KMS-11 (cell line): ENCODE measurements around the gene RALGPS1.

Experiments used
- H2AFZ ChIP-seq: fragments of 200-600 bp; sonication (generic); 2 replicates; pipeline ENCODE4 v1.6.1; 2016; ENCODE audit warnings: antibody characterized with exemption, mixed run types, low read depth
- H3K27ac ChIP-seq: fragments of 200-600 bp; sonication (generic); 2 replicates; pipeline ENCODE4 v1.6.1; 2016; ENCODE audit warnings: mild to moderate bottlenecking, mixed run types
- H3K27me3 ChIP-seq: fragments of 200-600 bp; sonication (generic); 2 replicates; pipeline ENCODE4 v1.6.1; 2017; ENCODE audit warnings: mild to moderate bottlenecking, low read depth, mixed run types, moderate library complexity; ENCODE audit not compliant: insufficient read depth
- H3K36me3 ChIP-seq: fragments of 200-600 bp; sonication (generic); 2 replicates; pipeline ENCODE4 v1.6.1; 2017; ENCODE audit warnings: mild to moderate bottlenecking, mixed run types; ENCODE audit not compliant: insufficient read depth
- H3K4me1 ChIP-seq: fragments of 200-600 bp; sonication (generic); 2 replicates; pipeline ENCODE4 v1.6.1; 2016; ENCODE audit warnings: mild to moderate bottlenecking, low read depth, mixed run types; ENCODE audit not compliant: poor library complexity, severe bottlenecking
- H3K4me2 ChIP-seq: fragments of 200-600 bp; sonication (generic); 2 replicates; pipeline ENCODE4 v1.7.0; 2016; ENCODE audit warnings: mild to moderate bottlenecking, mixed run types
- H3K4me3 ChIP-seq: fragments of 200-600 bp; sonication (generic); IDR thresholded peaks from 2 replicates; pipeline ENCODE4 v1.6.1; 2017; ENCODE audit warnings: low read depth, low read length, mixed read lengths; ENCODE audit not compliant: insufficient read depth
- H3K79me2 ChIP-seq: fragments of 200-600 bp; sonication (generic); 2 replicates; pipeline ENCODE4 v1.6.1; 2016; ENCODE audit warnings: low read depth, mixed run types; ENCODE audit not compliant: insufficient read depth
- H3K9ac ChIP-seq: fragments of 200-600 bp; sonication (generic); 2 replicates; pipeline ENCODE4 v1.6.1; 2016; ENCODE audit warnings: mild to moderate bottlenecking, mixed run types
- H4K20me1 ChIP-seq: fragments of 200-600 bp; sonication (generic); 2 replicates; pipeline ENCODE4 v1.6.1; 2016; ENCODE audit warnings: mild to moderate bottlenecking, mixed run types; ENCODE audit not compliant: insufficient read depth
- CTCF ChIP-seq: fragments of 200-600 bp; sonication (generic); conservative IDR thresholded peaks from 2 replicates; pipeline ENCODE4 v1.6.1; 2017; ENCODE audit warnings: low read depth, mild to moderate bottlenecking, antibody characterized with exemption, low read length, moderate library complexity, mixed read lengths

Gene RALGPS1

GRCh38 chr9:127210851-127211730 lies 296.5 kb downstream of the RALGPS1 start:
- Histone ChIP-seq H3K27me3 (no peaks in the 10 kb centered on the region), H4K20me1 (no peaks in the 10 kb centered on the region), H3K36me3 (no peaks in the 10 kb centered on the region), H3K9ac (no peak overlapping the region), H3K4me2 (no peak overlapping the region), H3K79me2 (no peaks in the 10 kb centered on the region), H2AFZ (no peak overlapping the region), H3K4me3 (no peak overlapping the region), H3K4me1 (peaks cover 7% of the 10 kb centered on the region), H3K27ac (no peak overlapping the region)
- TF ChIP-seq CTCF, result no peak

DNA sequence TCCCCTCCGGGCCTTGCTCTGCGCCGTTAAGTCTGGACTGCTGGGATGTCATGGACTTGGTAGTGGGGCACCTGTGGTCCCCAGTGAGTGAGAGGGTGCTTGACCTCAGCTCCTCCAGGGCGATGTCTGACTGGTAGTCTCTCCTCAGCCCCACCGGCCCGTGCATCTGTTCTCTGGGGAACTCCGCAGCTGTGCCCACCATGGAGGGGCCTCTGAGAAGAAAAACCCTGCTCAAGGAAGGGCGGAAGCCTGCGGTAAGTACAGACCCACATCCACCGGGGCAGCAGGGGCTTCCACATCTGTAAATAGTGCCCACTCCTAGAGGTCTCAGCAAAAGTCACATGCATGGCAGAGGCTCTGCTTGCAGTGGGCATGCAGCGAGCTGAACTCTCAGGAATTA lies 297.4 kb downstream of the RALGPS1 start:
- H3K36me3 ChIP-seq, result no peaks in the 10 kb centered on the region
- no peak overlapping the region for H3K9ac ChIP-seq
- H3K4me1 ChIP-seq, result peaks cover 7% of the 10 kb centered on the region
- no peak overlapping the region for H3K4me3 ChIP-seq
- H4K20me1 ChIP-seq, result no peaks in the 10 kb centered on the region
- TF ChIP-seq CTCF, result no peak
- no peaks in the 10 kb centered on the region for H3K27me3 ChIP-seq
- H3K79me2 ChIP-seq, result no peaks in the 10 kb centered on the region
- no peak overlapping the region for H3K27ac ChIP-seq
- no peak overlapping the region for H3K4me2 ChIP-seq
- no peak overlapping the region for H2AFZ ChIP-seq

DNA sequence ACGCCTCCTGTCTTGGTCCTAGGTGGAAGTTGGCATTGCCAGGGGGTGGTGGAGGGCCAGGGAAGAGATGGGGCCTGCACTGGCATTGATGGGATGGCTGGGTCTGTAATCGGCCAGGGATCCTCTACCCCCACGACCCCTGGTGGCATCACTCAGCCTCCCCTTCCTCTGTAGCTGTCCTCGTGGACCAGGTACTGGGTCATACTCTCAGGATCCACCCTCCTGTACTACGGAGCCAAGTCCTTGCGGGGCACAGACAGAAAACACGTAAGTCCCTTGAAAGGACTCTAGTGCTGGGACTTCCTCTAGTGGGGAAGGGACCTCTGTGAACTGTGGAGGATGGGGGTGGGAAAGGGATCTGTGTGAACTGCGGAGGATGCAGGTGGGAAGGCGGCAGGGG lies 297.9 kb downstream of the RALGPS1 start:
- H3K36me3 ChIP-seq, result no peaks in the 10 kb centered on the region
- no peak for TF ChIP-seq CTCF
- peaks cover 7% of the 10 kb centered on the region for H3K4me1 ChIP-seq
- H4K20me1 ChIP-seq, result no peaks in the 10 kb centered on the region
- no peak overlapping the region for H3K9ac ChIP-seq
- no peak overlapping the region for H3K4me2 ChIP-seq
- H3K27me3 ChIP-seq, result no peaks in the 10 kb centered on the region
- H3K27ac ChIP-seq, result no peak overlapping the region
- H2AFZ ChIP-seq, result no peak overlapping the region
- no peaks in the 10 kb centered on the region for H3K79me2 ChIP-seq
- no peak overlapping the region for H3K4me3 ChIP-seq

- TF ChIP-seq CTCF, result no peak
- Histone ChIP-seq H2AFZ (no peak overlapping the region), H3K27me3 (no peaks in the 10 kb centered on the region), H3K9ac (no peak overlapping the region), H3K79me2 (no peaks in the 10 kb centered on the region), H3K27ac (no peak overlapping the region), H3K36me3 (no peaks in the 10 kb centered on the region), H3K4me3 (no peak overlapping the region), H4K20me1 (no peaks in the 10 kb centered on the region), H3K4me2 (no peak overlapping the region), H3K4me1 (peaks cover 7% of the 10 kb centered on the region)
Observed at GRCh38 chr9:127213859-127214258, 299.3 kb downstream of the RALGPS1 start.
